Breast epithelium (tissue), 3 donors: Measurements from ENCODE around the gene PGGHG.

Experiments
- CTCF ChIP-seq, 3 donors: fragments of 450-650 bp; IDR thresholded peaks; one replicate each; pipeline ENCODE4 v1.5.1; 2016 to 2017; ENCODE audit warnings: antibody characterized with exemption in 3 of 3, mild to moderate bottlenecking in 3 of 3, moderate library complexity in 3 of 3
- POLR2A ChIP-seq: fragments of 450-650 bp; IDR thresholded peaks from one replicate; pipeline ENCODE4 v1.6.1; 2016; ENCODE audit warnings: antibody characterized with exemption, mild to moderate bottlenecking, moderate library complexity

GRCh38 chr11:295351-296170 is 6.6 kb downstream of the PGGHG start:
- TF ChIP-seq CTCF (IDR thresholded peaks at IDR 0.05) (no peak), POLR2A (no peak)
